ENCODE data around the gene PLCB1. TPM values are rescaled to one million over a fixed set of nuclear protein-coding genes. Genes with fewer than 3 reads are reported as not detected.

Gene PLCB1
- total RNA-seq, 1 donor: 46.5 TPM

- no peak overlapping the region for H3K4me3 ChIP-seq (ENCODE audit: low read depth, low read length)
- no peak for TF ChIP-seq CTCF (IDR thresholded peaks at IDR 0.05; ENCODE audit: insufficient read depth, low read length)
- DNase-seq (ENCODE audit: low read depth): no peak
Observed at GRCh38 chr20:8166730-8167129, 34.7 kb downstream of the PLCB1 start.

GRCh38 chr20:8168785-8169288, 36.8 kb downstream of the PLCB1 start:
- no peak for DNase-seq (ENCODE audit: low read depth)
- H3K4me3 ChIP-seq (ENCODE audit: low read depth, low read length): no peak overlapping the region
- TF ChIP-seq CTCF (IDR thresholded peaks at IDR 0.05; ENCODE audit: insufficient read depth, low read length): no peak

- no peak overlapping the region for H3K4me3 ChIP-seq (ENCODE audit: low read depth, low read length)
- DNase-seq (ENCODE audit: low read depth): no peak
- no peak for TF ChIP-seq CTCF (IDR thresholded peaks at IDR 0.05; ENCODE audit: insufficient read depth, low read length)
Observed at GRCh38 chr20:8170921-8171320, 38.9 kb downstream of the PLCB1 start.

- no peak overlapping the region for H3K4me3 ChIP-seq (ENCODE audit: low read depth, low read length)
- no peak for DNase-seq (ENCODE audit: low read depth)
- no peak for TF ChIP-seq CTCF (IDR thresholded peaks at IDR 0.05; ENCODE audit: insufficient read depth, low read length)
Observed at GRCh38 chr20:8172191-8172590, 40.1 kb downstream of the PLCB1 start.

GRCh38 chr20:8175741-8176675, 43.9 kb downstream of the PLCB1 start:
- no peak for DNase-seq (ENCODE audit: low read depth)
- TF ChIP-seq CTCF (IDR thresholded peaks at IDR 0.05; ENCODE audit: insufficient read depth, low read length): no peak
- no peak overlapping the region for H3K4me3 ChIP-seq (ENCODE audit: low read depth, low read length)

GRCh38 chr20:8183526-8183925, 51.5 kb downstream of the PLCB1 start:
- no peak for TF ChIP-seq CTCF (IDR thresholded peaks at IDR 0.05; ENCODE audit: insufficient read depth, low read length)
- peak; percentile 59 for DNase-seq (ENCODE audit: low read depth)
- H3K4me3 ChIP-seq (ENCODE audit: low read depth, low read length): no peak overlapping the region
